HL-60/S4 treated with phorbol 12-myristate 13-acetate at 8.2 ng/mL for 4 days and 3 days (cell line): ENCODE results near the gene RENBP.

ENCODE experiments used
- in situ Hi-C: fragments of 300-500 bp; cut with MboI; formaldehyde crosslinking; loops from 2 replicates; pipeline ENCODE4 v1.15.0; 2022; ENCODE audit warnings: low sequenced_read_pairs

Gene RENBP

GRCh38 chrX:153900831-153901752, 43.4 kb downstream of the RENBP start:
- in situ Hi-C loops: no loop called here

- in situ Hi-C loops: no loop called here
Measured at GRCh38 chrX:153897899-153898298, 46.5 kb downstream of the RENBP start.

- in situ Hi-C loops: no loop called here
Measured at GRCh38 chrX:153889123-153889522, 55.3 kb downstream of the RENBP start.

GRCh38 chrX:153888344-153888743, 56.1 kb downstream of the RENBP start:
- in situ Hi-C loops: no loop called here

- in situ Hi-C loops: no loop called here
Measured at GRCh38 chrX:153887385-153887784, 57.1 kb downstream of the RENBP start.

GRCh38 chrX:153886915-153887314, 57.5 kb downstream of the RENBP start:
- in situ Hi-C loops: no loop called here

- in situ Hi-C loops: no loop called here
Measured at GRCh38 chrX:153885968-153886903, 58.2 kb downstream of the RENBP start, which contains the start of gene L1CAM. TSS of gene L1CAM (minus strand) at chrX:153886173. CDS start at chrX:153875836, 10,337 bp downstream.
